Measurements from ENCODE around the gene NFIB.

NFIB gene

GRCh38 chr9:14313378-14313940 lies 482 bp downstream of the NFIB start:
- Histone ChIP-seq H3K4me3 (ENCODE audit: low read length, poor library complexity, severe bottlenecking) (no peak overlapping the region), H3K36me3 (ENCODE audit: insufficient read depth, low read length) (no peaks in the 10 kb centered on the region), H3K9ac (ENCODE audit: low read depth, low read length, poor library complexity, severe bottlenecking) (no peak overlapping the region), H3K4me1 (ENCODE audit: insufficient read depth, low read length, poor library complexity, severe bottlenecking) (no peaks in the 10 kb centered on the region), H3K9me2 (replicated peaks; ENCODE audit: low read depth, low read length) (no peaks in the 10 kb centered on the region), H4K20me1 (ENCODE audit: insufficient read depth, low read length, poor library complexity, severe bottlenecking) (no peaks in the 10 kb centered on the region), H3F3A (ENCODE audit: low read depth) (no peaks in the 10 kb centered on the region), H3K9me3 (ENCODE audit: insufficient read depth, low read depth, low read length) (no peaks in the 10 kb centered on the region), H3K79me2 (ENCODE audit: insufficient read depth, low read length) (no peaks in the 10 kb centered on the region), H3K27me3 (ENCODE audit: insufficient read depth, low read length, poor library complexity, severe bottlenecking) (peaks cover 5% of the 10 kb centered on the region), H3K4me2 (ENCODE audit: low read depth, low read length, poor library complexity, severe bottlenecking) (no peak overlapping the region), H2AFZ (ENCODE audit: low read length) (no peak overlapping the region)
- TF ChIP-seq EZH2phosphoT487 (IDR thresholded peaks at IDR 0.05; ENCODE audit: borderline replicate concordance) = no peak
- TF ChIP-seq CTCF (conservative IDR thresholded peaks at IDR 0.05; ENCODE audit: low read length) = no peak

GRCh38 chr9:14312719-14313377 lies 1.1 kb downstream of the NFIB start:
- Histone ChIP-seq H3K79me2 (ENCODE audit: insufficient read depth, low read length) (no peaks in the 10 kb centered on the region), H3K4me2 (ENCODE audit: low read depth, low read length, poor library complexity, severe bottlenecking) (no peak overlapping the region), H3K4me1 (ENCODE audit: insufficient read depth, low read length, poor library complexity, severe bottlenecking) (no peaks in the 10 kb centered on the region)

GRCh38 chr9:14311956-14312685 lies 1.8 kb downstream of the NFIB start:
- H3K9ac ChIP-seq (ENCODE audit: low read depth, low read length, poor library complexity, severe bottlenecking) = no peak overlapping the region
- H3K27me3 ChIP-seq (ENCODE audit: insufficient read depth, low read length, poor library complexity, severe bottlenecking) = peaks cover 5% of the 10 kb centered on the region
- no peaks in the 10 kb centered on the region for H3F3A ChIP-seq (ENCODE audit: low read depth)
- no peaks in the 10 kb centered on the region for H3K36me3 ChIP-seq (ENCODE audit: insufficient read depth, low read length)
- TF ChIP-seq CTCF (conservative IDR thresholded peaks at IDR 0.05; ENCODE audit: low read length) (no peak), EZH2phosphoT487 (IDR thresholded peaks at IDR 0.05; ENCODE audit: borderline replicate concordance) (no peak)
- no peak overlapping the region for H3K4me2 ChIP-seq (ENCODE audit: low read depth, low read length, poor library complexity, severe bottlenecking)
- H3K9me2 ChIP-seq (replicated peaks; ENCODE audit: low read depth, low read length) = no peaks in the 10 kb centered on the region
- H2AFZ ChIP-seq (ENCODE audit: low read length) = no peak overlapping the region
- H3K79me2 ChIP-seq (ENCODE audit: insufficient read depth, low read length) = no peaks in the 10 kb centered on the region
- H3K4me3 ChIP-seq (ENCODE audit: low read length, poor library complexity, severe bottlenecking) = no peak overlapping the region
- H3K9me3 ChIP-seq (ENCODE audit: insufficient read depth, low read depth, low read length) = no peaks in the 10 kb centered on the region
- no peaks in the 10 kb centered on the region for H4K20me1 ChIP-seq (ENCODE audit: insufficient read depth, low read length, poor library complexity, severe bottlenecking)
- no peaks in the 10 kb centered on the region for H3K4me1 ChIP-seq (ENCODE audit: insufficient read depth, low read length, poor library complexity, severe bottlenecking)

More at GRCh38 chr9:14312719-14313377, 1.1 kb downstream of the NFIB start:
- Histone ChIP-seq H3K9me3 (ENCODE audit: insufficient read depth, low read depth, low read length) (no peaks in the 10 kb centered on the region), H3K27me3 (ENCODE audit: insufficient read depth, low read length, poor library complexity, severe bottlenecking) (peaks cover 5% of the 10 kb centered on the region), H3K9ac (ENCODE audit: low read depth, low read length, poor library complexity, severe bottlenecking) (no peak overlapping the region), H4K20me1 (ENCODE audit: insufficient read depth, low read length, poor library complexity, severe bottlenecking) (no peaks in the 10 kb centered on the region), H3K36me3 (ENCODE audit: insufficient read depth, low read length) (no peaks in the 10 kb centered on the region), H3K9me2 (replicated peaks; ENCODE audit: low read depth, low read length) (no peaks in the 10 kb centered on the region), H3K4me3 (ENCODE audit: low read length, poor library complexity, severe bottlenecking) (no peak overlapping the region), H2AFZ (ENCODE audit: low read length) (no peak overlapping the region), H3F3A (ENCODE audit: low read depth) (no peaks in the 10 kb centered on the region)
- TF ChIP-seq EZH2phosphoT487 (IDR thresholded peaks at IDR 0.05; ENCODE audit: borderline replicate concordance) (no peak), CTCF (conservative IDR thresholded peaks at IDR 0.05; ENCODE audit: low read length) (no peak)
